ENCODE data around the gene SPTSSB.

The SPTSSB gene

DNA sequence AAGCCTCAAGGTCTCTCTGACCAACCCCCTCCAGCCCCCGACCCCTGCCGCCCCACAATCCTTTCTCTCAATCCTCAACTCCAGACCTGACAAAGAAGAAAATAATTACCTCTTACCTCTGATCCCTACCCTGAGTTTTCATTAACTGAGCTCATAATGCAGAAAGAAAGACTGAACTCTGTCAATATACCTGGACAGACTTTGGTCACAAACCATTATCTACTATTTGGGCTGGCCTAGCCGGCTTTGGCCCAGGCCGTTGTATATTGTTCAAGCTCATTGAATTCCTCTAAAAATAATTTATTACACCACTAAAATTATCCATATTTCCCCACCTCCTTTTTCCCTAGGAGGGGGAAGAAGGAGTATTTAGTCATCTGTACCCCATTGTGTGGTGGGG lies 29.3 kb upstream of the SPTSSB start:
- Histone ChIP-seq H3K27me3 (no peaks in the 10 kb centered on the region), H3K36me3 (no peaks in the 10 kb centered on the region), H3K4me3 (no peak overlapping the region), H3K27ac (no peak overlapping the region), H3K4me1 (no peaks in the 10 kb centered on the region), H3K9me3 (no peaks in the 10 kb centered on the region)
- TF ChIP-seq, protein P1, sequence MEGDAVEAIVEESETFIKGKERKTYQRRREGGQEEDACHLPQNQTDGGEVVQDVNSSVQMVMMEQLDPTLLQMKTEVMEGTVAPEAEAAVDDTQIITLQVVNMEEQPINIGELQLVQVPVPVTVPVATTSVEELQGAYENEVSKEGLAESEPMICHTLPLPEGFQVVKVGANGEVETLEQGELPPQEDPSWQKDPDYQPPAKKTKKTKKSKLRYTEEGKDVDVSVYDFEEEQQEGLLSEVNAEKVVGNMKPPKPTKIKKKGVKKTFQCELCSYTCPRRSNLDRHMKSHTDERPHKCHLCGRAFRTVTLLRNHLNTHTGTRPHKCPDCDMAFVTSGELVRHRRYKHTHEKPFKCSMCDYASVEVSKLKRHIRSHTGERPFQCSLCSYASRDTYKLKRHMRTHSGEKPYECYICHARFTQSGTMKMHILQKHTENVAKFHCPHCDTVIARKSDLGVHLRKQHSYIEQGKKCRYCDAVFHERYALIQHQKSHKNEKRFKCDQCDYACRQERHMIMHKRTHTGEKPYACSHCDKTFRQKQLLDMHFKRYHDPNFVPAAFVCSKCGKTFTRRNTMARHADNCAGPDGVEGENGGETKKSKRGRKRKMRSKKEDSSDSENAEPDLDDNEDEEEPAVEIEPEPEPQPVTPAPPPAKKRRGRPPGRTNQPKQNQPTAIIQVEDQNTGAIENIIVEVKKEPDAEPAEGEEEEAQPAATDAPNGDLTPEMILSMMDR (IDR thresholded peaks at IDR 0.05) = no peak
- intact Hi-C loops (cut with DNase I; ENCODE audit: low total_unique reads) = no loop called here
- no peak for DNase-seq

DNA sequence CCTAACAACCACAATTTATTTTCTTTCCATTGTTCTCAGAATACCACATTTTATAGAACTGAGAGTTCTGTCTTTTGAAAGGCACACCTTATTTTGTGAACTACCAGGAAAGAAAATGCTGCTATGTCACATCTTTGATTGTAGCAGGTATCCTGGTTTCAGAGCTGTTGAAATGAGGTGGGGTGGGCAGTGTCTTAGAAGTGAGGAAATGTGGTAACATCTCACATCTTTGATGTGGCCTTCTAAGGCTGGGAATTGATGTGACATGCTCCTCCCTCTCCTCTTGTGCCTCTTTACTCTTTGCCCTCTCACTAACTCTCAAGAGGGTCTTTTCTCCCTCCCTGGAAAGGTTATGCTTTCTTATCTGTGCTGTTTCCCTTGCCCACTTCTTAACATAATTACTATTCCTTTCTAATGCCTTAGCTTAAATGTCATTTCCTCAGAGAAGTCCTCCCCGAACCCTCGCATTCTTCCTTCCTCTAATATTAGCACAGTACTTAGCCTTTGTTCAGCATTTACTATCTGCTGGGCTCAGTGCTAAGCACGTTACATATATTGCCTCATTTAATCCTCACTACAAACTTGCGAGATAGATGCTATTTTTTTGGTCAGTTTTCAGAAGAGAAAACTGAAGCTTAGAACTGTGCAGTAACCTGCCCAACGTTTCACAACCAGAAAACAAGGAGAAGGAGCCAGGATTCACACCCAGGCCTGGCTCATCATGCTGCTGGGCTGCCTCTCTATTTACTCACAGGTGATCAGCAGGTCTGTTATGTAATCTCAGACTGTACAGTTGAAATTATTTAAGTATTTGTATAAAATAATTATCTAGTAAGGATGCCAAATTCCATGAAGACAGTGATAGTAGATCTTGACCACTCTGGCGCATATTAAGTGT lies 24.0 kb upstream of the SPTSSB start:
- Histone ChIP-seq H3K4me1 (no peaks in the 10 kb centered on the region), H3K9me3 (no peaks in the 10 kb centered on the region), H3K27ac (no peak overlapping the region), H3K27me3 (no peaks in the 10 kb centered on the region), H3K36me3 (no peaks in the 10 kb centered on the region), H3K4me3 (no peak overlapping the region)
- no peak for DNase-seq
- intact Hi-C loops (cut with DNase I; ENCODE audit: low total_unique reads) = no loop called here
- TF ChIP-seq, protein P1 (IDR thresholded peaks at IDR 0.05) = no peak

DNA sequence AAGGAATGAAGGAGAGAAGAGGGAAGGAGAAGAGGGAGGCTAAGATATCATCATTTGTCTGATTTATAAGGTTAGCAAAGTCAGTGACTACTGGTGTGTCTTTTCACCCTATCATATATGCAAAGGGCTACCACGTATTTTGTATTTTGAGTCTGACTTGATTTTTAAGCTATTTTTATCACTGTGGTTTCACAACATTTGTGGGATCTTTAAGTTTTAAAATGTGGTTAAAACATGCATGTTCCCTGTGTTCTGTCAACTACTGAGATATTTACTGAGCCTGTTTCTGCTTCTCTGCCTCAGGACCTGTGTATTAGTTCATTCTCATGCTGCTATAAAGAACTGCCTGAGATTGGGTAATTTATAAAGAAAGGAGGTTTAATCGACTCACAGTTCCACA lies 22.5 kb upstream of the SPTSSB start:
- no peaks in the 10 kb centered on the region for H3K36me3 ChIP-seq
- H3K9me3 ChIP-seq = no peaks in the 10 kb centered on the region
- H3K4me1 ChIP-seq = no peaks in the 10 kb centered on the region
- intact Hi-C loops (cut with DNase I; ENCODE audit: low total_unique reads) = no loop called here
- no peak overlapping the region for H3K4me3 ChIP-seq
- no peaks in the 10 kb centered on the region for H3K27me3 ChIP-seq
- no peak for DNase-seq
- no peak overlapping the region for H3K27ac ChIP-seq
- TF ChIP-seq, protein P1 (IDR thresholded peaks at IDR 0.05) = no peak

DNA sequence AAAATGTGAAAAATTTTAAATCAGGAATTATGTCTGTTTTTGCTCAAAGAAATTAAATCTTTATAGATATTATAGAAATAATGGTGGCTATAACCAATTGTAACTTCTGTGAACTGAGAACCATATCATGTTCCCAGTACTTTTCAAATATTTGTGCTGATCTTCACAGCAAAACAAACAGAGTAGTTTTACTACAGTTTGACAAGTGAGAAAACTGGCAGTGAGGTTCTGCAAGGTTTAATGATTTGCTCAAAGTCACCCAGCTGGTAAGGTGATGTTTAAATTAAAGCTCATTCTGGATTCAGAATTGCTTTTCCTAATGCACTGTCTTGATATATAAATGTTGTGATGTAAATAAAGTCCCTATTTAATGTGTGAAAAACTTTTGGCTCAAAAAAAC lies 22.0 kb upstream of the SPTSSB start:
- H3K27ac ChIP-seq = no peak overlapping the region
- TF ChIP-seq, protein P1 (IDR thresholded peaks at IDR 0.05) = no peak
- H3K4me1 ChIP-seq = no peaks in the 10 kb centered on the region
- H3K36me3 ChIP-seq = no peaks in the 10 kb centered on the region
- no peak overlapping the region for H3K4me3 ChIP-seq
- no peak for DNase-seq
- no peaks in the 10 kb centered on the region for H3K27me3 ChIP-seq
- H3K9me3 ChIP-seq = no peaks in the 10 kb centered on the region
- intact Hi-C loops (cut with DNase I; ENCODE audit: low total_unique reads) = no loop called here

DNA sequence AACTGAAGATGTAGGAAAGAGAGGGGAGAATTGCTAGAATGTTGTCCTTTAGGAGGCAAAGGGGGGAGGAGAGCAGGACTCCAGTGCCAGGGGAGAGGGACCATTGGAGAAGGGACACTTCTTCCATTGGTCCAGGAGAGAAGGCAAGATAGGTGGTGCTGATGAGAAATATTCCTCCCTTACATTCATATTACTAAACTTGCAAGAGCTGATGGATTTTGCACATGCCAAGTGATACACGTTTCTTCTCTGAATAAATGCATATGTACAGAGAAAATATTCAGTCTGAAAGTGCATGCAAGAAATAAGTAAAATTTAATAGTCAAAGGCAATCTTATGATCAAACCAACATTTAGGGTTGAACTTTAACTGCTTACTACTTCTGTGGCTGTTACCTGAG lies 21.5 kb upstream of the SPTSSB start:
- Histone ChIP-seq H3K4me1 (no peaks in the 10 kb centered on the region), H3K9me3 (no peaks in the 10 kb centered on the region), H3K4me3 (no peak overlapping the region), H3K27me3 (no peaks in the 10 kb centered on the region), H3K36me3 (no peaks in the 10 kb centered on the region), H3K27ac (no peak overlapping the region)
- no peak for DNase-seq
- TF ChIP-seq, protein P1 (IDR thresholded peaks at IDR 0.05) = no peak
- intact Hi-C loops (cut with DNase I; ENCODE audit: low total_unique reads) = no loop called here
